ENCODE measurements around the gene PRDX1. TPM values are rescaled to one million over a fixed set of nuclear protein-coding genes. Genes with fewer than 3 reads are reported as not detected.

Gene PRDX1
- total and polyA plus RNA-seq, 2 of the 8 experiments (the other 6 are each of a cell fraction or from before 2014, with no cell fraction given), result 1,165 to 1,418 TPM

GRCh38 chr1:45531873-45532272 lies 10.2 kb upstream of the PRDX1 start:
- H3K79me2 ChIP-seq (ENCODE audit: control insufficient read depth in 1 of 2, insufficient read depth in 2 of 2, low read length in 2 of 2), result no peaks in the 10 kb centered on the region
- H4K91ac ChIP-seq (replicated peaks; ENCODE audit: insufficient read length, low read length), result no peak overlapping the region
- TF ChIP-seq RXRA (IDR thresholded peaks at IDR 0.05; ENCODE audit: insufficient read depth, low read depth, low read length), result no peak
- no peak for TF ChIP-seq BCL11A (IDR thresholded peaks at IDR 0.05; ENCODE audit: low read depth in 2 of 2, low read length in 2 of 2)
- TF ChIP-seq SRF (IDR thresholded peaks at IDR 0.05; ENCODE audit: low read depth, low read length), result no peak
- TF ChIP-seq EP300 (IDR thresholded peaks at IDR 0.05; ENCODE audit: borderline replicate concordance in 1 of 2, low read depth in 2 of 2, low read length in 2 of 2), result no peak
- no peak for TF ChIP-seq SUZ12 (IDR thresholded peaks at IDR 0.05; ENCODE audit: low read length)
- no peak for TF ChIP-seq RFX5 (IDR thresholded peaks at IDR 0.05; ENCODE audit: borderline replicate concordance, low read depth, low read length)
- no peak for TF ChIP-seq POLR2AphosphoS5 (IDR thresholded peaks at IDR 0.05; ENCODE audit: low read depth, low read length)
- no peak for TF ChIP-seq TBP (IDR thresholded peaks at IDR 0.05; ENCODE audit: low read depth, low read length)
- TF ChIP-seq RBBP5 (IDR thresholded peaks at IDR 0.05; ENCODE audit: borderline replicate concordance, low read depth, low read length), result no peak
- no peak for TF ChIP-seq HDAC6 (IDR thresholded peaks at IDR 0.05; ENCODE audit: low read depth, low read length)
- no peak for TF ChIP-seq GTF2F1 (IDR thresholded peaks at IDR 0.05; ENCODE audit: borderline replicate concordance, low read depth, low read length)
- no peaks in the 10 kb centered on the region for H3K79me1 ChIP-seq (ENCODE audit: low read depth, low read length)
- no peaks in the 10 kb centered on the region for H3K23me2 ChIP-seq (ENCODE audit: low read depth, low read length)
- H3K4me3 ChIP-seq (ENCODE audit: extremely low read depth in 1 of 4, insufficient read depth in 2 of 4, low read depth in 3 of 4, low read length in 4 of 4), result no peak overlapping the region
- no peak overlapping the region for H3K56ac ChIP-seq (replicated peaks; ENCODE audit: insufficient read length, low read depth, low read length)
- H2AK5ac ChIP-seq (ENCODE audit: low read depth, low read length), result no peak overlapping the region
- POLR2A ChIA-PET (ENCODE audit: partially characterized antibody), result interaction anchor here (1.2 to 35.7 kb wide), 4 partner anchors 11 to 20 kb away, joined by 3 to 741 read pairs (median 4); partner anchors contain the start of gene PRDX1
- no peaks in the 10 kb centered on the region for H3K9me3 ChIP-seq (ENCODE audit: insufficient read depth in 2 of 2, low read depth in 1 of 2, low read length in 1 of 2)
- H3K27me3 ChIP-seq (replicated peaks in 1 of 4; ENCODE audit: control insufficient read depth in 3 of 4, extremely low read depth in 1 of 4, insufficient read depth in 3 of 4, low read length in 3 of 4), result no peaks in the 10 kb centered on the region
- H2AFZ ChIP-seq (ENCODE audit: low read length), result no peak overlapping the region
- H2BK15ac ChIP-seq (ENCODE audit: low read length), result no peak overlapping the region
- no peak overlapping the region for H2BK20ac ChIP-seq (ENCODE audit: low read length)
- no peak overlapping the region for H4K5ac ChIP-seq (ENCODE audit: insufficient read length, low read depth, low read length)
- H3K4me1 ChIP-seq (replicated peaks in 1 of 4; ENCODE audit: control insufficient read depth in 3 of 4, insufficient read depth in 4 of 4, low read length in 3 of 4), result no peaks in the 10 kb centered on the region
- no peak overlapping the region for H3K27ac ChIP-seq (ENCODE audit: low read depth, low read length)
- H4K8ac ChIP-seq (ENCODE audit: extremely low read depth, insufficient read depth, low read length), result no peak overlapping the region
- no peak for FAIRE-seq
- no peaks in the 10 kb centered on the region for H4K20me1 ChIP-seq (replicated peaks in 1 of 2; ENCODE audit: control insufficient read depth in 1 of 2, insufficient read depth in 2 of 2, low read length in 2 of 2)
- no peaks in the 10 kb centered on the region for H3K36me3 ChIP-seq (ENCODE audit: control insufficient read depth in 2 of 4, insufficient read depth in 4 of 4, low read length in 3 of 4)
- DNase-seq (ENCODE audit: low read depth in 1 of 2, low spot score in 2 of 2), result no peak
- CTCF ChIA-PET (ENCODE audit: partially characterized antibody), result interaction anchor here (0.6 to 1.6 kb wide), 5 partner anchors 13 to 798 kb away, joined by 3 to 8 read pairs (median 3); no protein-coding TSS in a partner anchor
- H3K9ac ChIP-seq (replicated peaks in 1 of 4; ENCODE audit: extremely low read depth in 1 of 4, low read depth in 3 of 4, low read length in 3 of 4), result no peak overlapping the region
- H2BK5ac ChIP-seq (ENCODE audit: low read depth, low read length), result no peak overlapping the region
- no peak overlapping the region for H2BK120ac ChIP-seq (replicated peaks; ENCODE audit: low read depth, low read length)
- H3K14ac ChIP-seq (ENCODE audit: insufficient read length), result no peak overlapping the region
- H2BK12ac ChIP-seq (ENCODE audit: low read depth, low read length), result no peak overlapping the region
- WGBS, 2 experiments (ENCODE audit: extremely low coverage in 1 of 2, insufficient coverage in 1 of 2, insufficient read length in 1 of 2, insufficient replicate concordance in 2 of 2, low coverage in 1 of 2, low lambda C conversion rate in 2 of 2, missing lambda C conversion rate in 1 of 2), result 90 to 100% methylated on average over 1 to 5 of the region's 5 CpGs
- no peak overlapping the region for H3K4me2 ChIP-seq (ENCODE audit: insufficient read depth in 1 of 2, low read depth in 2 of 2, low read length in 2 of 2)
- H3K4ac ChIP-seq (replicated peaks; ENCODE audit: insufficient read length, low read depth, low read length), result no peak overlapping the region
- H3K18ac ChIP-seq (ENCODE audit: extremely low read depth, low read length), result no peak overlapping the region
- no peak overlapping the region for H3K23ac ChIP-seq (ENCODE audit: insufficient read length)

Data from H1 (cell line).